Lung microvascular endothelial cell (primary cell): ENCODE results near the gene DSCAML1. TPM values are rescaled to one million over a fixed set of nuclear protein-coding genes. Genes with fewer than 3 reads are reported as not detected.

ENCODE experiments used
- DNase-seq, 2 donors: peaks; one replicate each; pipeline versions ENCODE4 v3.0.0 to v3.0.0-alpha.2; 2010; ENCODE audit warnings: low read depth in 2 of 2
- total RNA-seq: library from RNA; depleted of rRNA; stranded (reverse); fragments of >200 nt; gene quantifications from 2 replicates; pipeline ENCODE4 v1.2.1, GENCODE V29; 2014

The DSCAML1 gene
- total RNA-seq, 1 donor from 2014 or later = under 0.01 TPM

- DNase-seq = no peak
Observed at GRCh38 chr11:117477721-117478120, 319.3 kb downstream of the DSCAML1 start.

GRCh38 chr11:117476531-117477142 lies 320.4 kb downstream of the DSCAML1 start:
- DNase-seq = no peak

- DNase-seq = no peak
Observed at GRCh38 chr11:117475716-117476530, 321.1 kb downstream of the DSCAML1 start.

- no peak for DNase-seq
Observed at GRCh38 chr11:117473481-117474091, 323.4 kb downstream of the DSCAML1 start.

- DNase-seq = no peak
Observed at GRCh38 chr11:117471776-117472175, 325.2 kb downstream of the DSCAML1 start.

- DNase-seq = no peak
Observed at GRCh38 chr11:117470576-117470975, 326.4 kb downstream of the DSCAML1 start.

- DNase-seq = no peak
Observed at GRCh38 chr11:117468888-117469287, 328.1 kb downstream of the DSCAML1 start.

- no peak for DNase-seq
Observed at GRCh38 chr11:117467770-117468169, 329.2 kb downstream of the DSCAML1 start.

- DNase-seq = no peak
Observed at GRCh38 chr11:117466966-117467365, 330.1 kb downstream of the DSCAML1 start.

GRCh38 chr11:117465236-117465997 lies 331.6 kb downstream of the DSCAML1 start:
- no peak for DNase-seq

GRCh38 chr11:117464778-117465177 lies 332.2 kb downstream of the DSCAML1 start:
- DNase-seq = no peak

- DNase-seq = no peak
Observed at GRCh38 chr11:117462864-117463247, 334.2 kb downstream of the DSCAML1 start.

- no peak for DNase-seq
Observed at GRCh38 chr11:117462183-117462863, 334.7 kb downstream of the DSCAML1 start.

- no peak for DNase-seq
Observed at GRCh38 chr11:117461396-117462182, 335.4 kb downstream of the DSCAML1 start.

- no peak for DNase-seq
Observed at GRCh38 chr11:117459979-117460300, 337.1 kb downstream of the DSCAML1 start.

GRCh38 chr11:117459123-117459978 lies 337.7 kb downstream of the DSCAML1 start:
- DNase-seq = no peak

GRCh38 chr11:117458275-117459122 lies 338.5 kb downstream of the DSCAML1 start:
- no peak for DNase-seq

GRCh38 chr11:117457835-117458234 lies 339.2 kb downstream of the DSCAML1 start:
- DNase-seq = no peak
